ENCODE results near the gene VWA8. TPM values are rescaled to one million over a fixed set of nuclear protein-coding genes. Genes with fewer than 3 reads are reported as not detected.
A peak's percentile ranks its signal among the peaks of the same experiment; 100 is the strongest.

VWA8 gene
- total RNA-seq (2014; rRNA removed; shearing (Covaris generic)), result 24.6 and 32.5 TPM in 2 replicates
- polyA plus RNA-seq (2016; fragmentation: Nextera tagmentation; extraction: Ambion mirVana), result 4.7 and 6.3 TPM in 2 replicates
- long read RNA-seq, partial matches to known transcripts, result 1 of 4 reads
- long read RNA-seq, other reads (novel, unspliced or antisense), result 3 of 4 reads

GRCh38 chr13:41960637-41961465, at the start of gene VWA8:
Gene VWA8 (minus strand): TSS chr13:41961109. CDS start chr13:41961015, 94 bp downstream.
- Histone ChIP-seq H3K4me3 (peak within 1 kb of the TSS; percentile 97), H3K79me2 (replicated peaks; ENCODE audit: insufficient read depth) (peaks cover 41% of the 10 kb centered on the region), H3K36me3 (ENCODE audit: insufficient read depth) (no peaks in the 10 kb centered on the region), H2AFZ (peak within 1 kb of the TSS; percentile 99), H3K27ac (ENCODE audit: low read depth) (peak within 1 kb of the TSS; percentile 84), H3K4me1 (ENCODE audit: insufficient read depth) (peaks cover 8% of the 10 kb centered on the region), H3K9me2 (ENCODE audit: insufficient read depth) (no peaks in the 10 kb centered on the region), H3F3A (replicated peaks; ENCODE audit: low read depth) (no peaks in the 10 kb centered on the region), H4K20me1 (replicated peaks; ENCODE audit: insufficient read depth) (no peaks in the 10 kb centered on the region), H3K27me3 (ENCODE audit: insufficient read depth) (no peaks in the 10 kb centered on the region), H3K4me2 (peak within 1 kb of the TSS; percentile 97)
- Mint-ChIP-seq H3K36me3 (ENCODE audit: low read depth) (no peaks in the 10 kb centered on the region), H3K9me3 (no peaks in the 10 kb centered on the region), H3K4me1 (peaks cover 17% of the 10 kb centered on the region), H3K4me3 (peak within 1 kb of the TSS; percentile 95), H3K27me3 (ENCODE audit: insufficient read depth, low read depth, poor library complexity) (peaks cover 9% of the 10 kb centered on the region), H3K27ac (peak within 1 kb of the TSS; percentile 87)
- ATAC-seq (peak; percentile 96), DNase-seq (ENCODE audit: low spot score) (peak; percentile 94)
- TF ChIP-seq CREB1 (CRISPR knock-in tag; IDR thresholded peaks at IDR 0.05; ENCODE audit: low read depth), result peak; percentile 27; the same call in 1 of the 2 replicates
- no peak for TF ChIP-seq NANOG (IDR thresholded peaks at IDR 0.05; ENCODE audit: borderline replicate concordance)
- no peak for TF ChIP-seq ZNF331 (CRISPR knock-in tag; IDR thresholded peaks at IDR 0.05; ENCODE audit: low read depth)
- no peak for TF ChIP-seq EZH2 (IDR thresholded peaks at IDR 0.05; ENCODE audit: low read depth, unreplicated experiment)
- TF ChIP-seq STAT1 (IDR thresholded peaks at IDR 0.05; ENCODE audit: unreplicated experiment), result no peak
- TF ChIP-seq, protein P1, sequence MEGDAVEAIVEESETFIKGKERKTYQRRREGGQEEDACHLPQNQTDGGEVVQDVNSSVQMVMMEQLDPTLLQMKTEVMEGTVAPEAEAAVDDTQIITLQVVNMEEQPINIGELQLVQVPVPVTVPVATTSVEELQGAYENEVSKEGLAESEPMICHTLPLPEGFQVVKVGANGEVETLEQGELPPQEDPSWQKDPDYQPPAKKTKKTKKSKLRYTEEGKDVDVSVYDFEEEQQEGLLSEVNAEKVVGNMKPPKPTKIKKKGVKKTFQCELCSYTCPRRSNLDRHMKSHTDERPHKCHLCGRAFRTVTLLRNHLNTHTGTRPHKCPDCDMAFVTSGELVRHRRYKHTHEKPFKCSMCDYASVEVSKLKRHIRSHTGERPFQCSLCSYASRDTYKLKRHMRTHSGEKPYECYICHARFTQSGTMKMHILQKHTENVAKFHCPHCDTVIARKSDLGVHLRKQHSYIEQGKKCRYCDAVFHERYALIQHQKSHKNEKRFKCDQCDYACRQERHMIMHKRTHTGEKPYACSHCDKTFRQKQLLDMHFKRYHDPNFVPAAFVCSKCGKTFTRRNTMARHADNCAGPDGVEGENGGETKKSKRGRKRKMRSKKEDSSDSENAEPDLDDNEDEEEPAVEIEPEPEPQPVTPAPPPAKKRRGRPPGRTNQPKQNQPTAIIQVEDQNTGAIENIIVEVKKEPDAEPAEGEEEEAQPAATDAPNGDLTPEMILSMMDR (conservative IDR thresholded peaks at IDR 0.05; ENCODE audit: low read depth in 2 of 2), result no peak
- TF ChIP-seq, protein P2, sequence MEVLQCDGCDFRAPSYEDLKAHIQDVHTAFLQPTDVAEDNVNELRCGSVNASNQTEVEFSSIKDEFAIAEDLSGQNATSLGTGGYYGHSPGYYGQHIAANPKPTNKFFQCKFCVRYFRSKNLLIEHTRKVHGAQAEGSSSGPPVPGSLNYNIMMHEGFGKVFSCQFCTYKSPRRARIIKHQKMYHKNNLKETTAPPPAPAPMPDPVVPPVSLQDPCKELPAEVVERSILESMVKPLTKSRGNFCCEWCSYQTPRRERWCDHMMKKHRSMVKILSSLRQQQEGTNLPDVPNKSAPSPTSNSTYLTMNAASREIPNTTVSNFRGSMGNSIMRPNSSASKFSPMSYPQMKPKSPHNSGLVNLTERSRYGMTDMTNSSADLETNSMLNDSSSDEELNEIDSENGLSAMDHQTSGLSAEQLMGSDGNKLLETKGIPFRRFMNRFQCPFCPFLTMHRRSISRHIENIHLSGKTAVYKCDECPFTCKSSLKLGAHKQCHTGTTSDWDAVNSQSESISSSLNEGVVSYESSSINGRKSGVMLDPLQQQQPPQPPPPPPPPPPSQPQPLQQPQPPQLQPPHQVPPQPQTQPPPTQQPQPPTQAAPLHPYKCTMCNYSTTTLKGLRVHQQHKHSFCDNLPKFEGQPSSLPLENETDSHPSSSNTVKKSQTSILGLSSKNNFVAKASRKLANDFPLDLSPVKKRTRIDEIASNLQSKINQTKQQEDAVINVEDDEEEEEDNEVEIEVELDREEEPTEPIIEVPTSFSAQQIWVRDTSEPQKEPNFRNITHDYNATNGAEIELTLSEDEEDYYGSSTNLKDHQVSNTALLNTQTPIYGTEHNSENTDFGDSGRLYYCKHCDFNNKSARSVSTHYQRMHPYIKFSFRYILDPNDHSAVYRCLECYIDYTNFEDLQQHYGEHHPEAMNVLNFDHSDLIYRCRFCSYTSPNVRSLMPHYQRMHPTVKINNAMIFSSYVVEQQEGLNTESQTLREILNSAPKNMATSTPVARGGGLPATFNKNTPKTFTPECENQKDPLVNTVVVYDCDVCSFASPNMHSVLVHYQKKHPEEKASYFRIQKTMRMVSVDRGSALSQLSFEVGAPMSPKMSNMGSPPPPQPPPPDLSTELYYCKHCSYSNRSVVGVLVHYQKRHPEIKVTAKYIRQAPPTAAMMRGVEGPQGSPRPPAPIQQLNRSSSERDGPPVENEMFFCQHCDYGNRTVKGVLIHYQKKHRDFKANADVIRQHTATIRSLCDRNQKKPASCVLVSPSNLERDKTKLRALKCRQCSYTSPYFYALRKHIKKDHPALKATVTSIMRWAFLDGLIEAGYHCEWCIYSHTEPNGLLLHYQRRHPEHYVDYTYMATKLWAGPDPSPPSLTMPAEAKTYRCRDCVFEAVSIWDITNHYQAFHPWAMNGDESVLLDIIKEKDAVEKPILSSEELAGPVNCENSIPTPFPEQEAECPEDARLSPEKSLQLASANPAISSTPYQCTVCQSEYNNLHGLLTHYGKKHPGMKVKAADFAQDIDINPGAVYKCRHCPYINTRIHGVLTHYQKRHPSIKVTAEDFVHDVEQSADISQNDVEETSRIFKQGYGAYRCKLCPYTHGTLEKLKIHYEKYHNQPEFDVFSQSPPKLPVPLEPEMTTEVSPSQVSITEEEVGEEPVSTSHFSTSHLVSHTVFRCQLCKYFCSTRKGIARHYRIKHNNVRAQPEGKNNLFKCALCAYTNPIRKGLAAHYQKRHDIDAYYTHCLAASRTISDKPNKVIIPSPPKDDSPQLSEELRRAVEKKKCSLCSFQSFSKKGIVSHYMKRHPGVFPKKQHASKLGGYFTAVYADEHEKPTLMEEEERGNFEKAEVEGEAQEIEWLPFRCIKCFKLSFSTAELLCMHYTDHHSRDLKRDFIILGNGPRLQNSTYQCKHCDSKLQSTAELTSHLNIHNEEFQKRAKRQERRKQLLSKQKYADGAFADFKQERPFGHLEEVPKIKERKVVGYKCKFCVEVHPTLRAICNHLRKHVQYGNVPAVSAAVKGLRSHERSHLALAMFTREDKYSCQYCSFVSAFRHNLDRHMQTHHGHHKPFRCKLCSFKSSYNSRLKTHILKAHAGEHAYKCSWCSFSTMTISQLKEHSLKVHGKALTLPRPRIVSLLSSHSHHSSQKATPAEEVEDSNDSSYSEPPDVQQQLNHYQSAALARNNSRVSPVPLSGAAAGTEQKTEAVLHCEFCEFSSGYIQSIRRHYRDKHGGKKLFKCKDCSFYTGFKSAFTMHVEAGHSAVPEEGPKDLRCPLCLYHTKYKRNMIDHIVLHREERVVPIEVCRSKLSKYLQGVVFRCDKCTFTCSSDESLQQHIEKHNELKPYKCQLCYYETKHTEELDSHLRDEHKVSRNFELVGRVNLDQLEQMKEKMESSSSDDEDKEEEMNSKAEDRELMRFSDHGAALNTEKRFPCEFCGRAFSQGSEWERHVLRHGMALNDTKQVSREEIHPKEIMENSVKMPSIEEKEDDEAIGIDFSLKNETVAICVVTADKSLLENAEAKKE (CRISPR knock-in tag; IDR thresholded peaks at IDR 0.05), result no peak
- no peak for TF ChIP-seq ZNF114 (CRISPR knock-in tag; IDR thresholded peaks at IDR 0.05)
- TF ChIP-seq POLR2AphosphoS5 (IDR thresholded peaks at IDR 0.05; ENCODE audit: low read depth), result peak; percentile 59
- TF ChIP-seq, protein P3, sequence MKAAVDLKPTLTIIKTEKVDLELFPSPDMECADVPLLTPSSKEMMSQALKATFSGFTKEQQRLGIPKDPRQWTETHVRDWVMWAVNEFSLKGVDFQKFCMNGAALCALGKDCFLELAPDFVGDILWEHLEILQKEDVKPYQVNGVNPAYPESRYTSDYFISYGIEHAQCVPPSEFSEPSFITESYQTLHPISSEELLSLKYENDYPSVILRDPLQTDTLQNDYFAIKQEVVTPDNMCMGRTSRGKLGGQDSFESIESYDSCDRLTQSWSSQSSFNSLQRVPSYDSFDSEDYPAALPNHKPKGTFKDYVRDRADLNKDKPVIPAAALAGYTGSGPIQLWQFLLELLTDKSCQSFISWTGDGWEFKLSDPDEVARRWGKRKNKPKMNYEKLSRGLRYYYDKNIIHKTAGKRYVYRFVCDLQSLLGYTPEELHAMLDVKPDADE (IDR thresholded peaks at IDR 0.05), result no peak

All from GM23338 (cell line).